HG02678 (cell line): ENCODE measurements around the gene CEP128.

Source experiments
- ATAC-seq: cut with Tn5 transposase; IDR thresholded peaks from one replicate; pipeline ENCODE4 v1.9.1; 2021; ENCODE audit warnings: mild to moderate bottlenecking, moderate library complexity; ENCODE audit not compliant: unreplicated experiment

CEP128 gene

DNA sequence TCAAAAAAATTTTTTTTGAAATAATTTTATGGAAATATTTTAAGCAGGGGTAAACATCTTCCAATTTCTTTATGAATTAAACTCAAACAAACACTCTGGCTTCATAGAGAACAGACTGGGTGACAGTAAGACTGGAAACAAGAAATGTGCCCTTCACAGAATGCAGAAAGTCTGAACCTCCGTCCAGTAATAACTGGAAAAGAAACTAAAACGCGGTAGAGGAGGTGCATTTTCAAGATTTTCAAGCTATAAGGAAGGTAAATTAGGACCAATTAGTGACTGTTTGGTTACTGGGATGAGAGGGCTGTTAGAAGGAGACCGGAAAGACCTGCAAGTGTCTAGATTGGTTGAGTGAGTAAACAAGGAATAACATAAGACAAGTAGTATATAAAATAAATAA, 245.7 kb downstream of the CEP128 start:
- ATAC-seq = peak; percentile 50

DNA sequence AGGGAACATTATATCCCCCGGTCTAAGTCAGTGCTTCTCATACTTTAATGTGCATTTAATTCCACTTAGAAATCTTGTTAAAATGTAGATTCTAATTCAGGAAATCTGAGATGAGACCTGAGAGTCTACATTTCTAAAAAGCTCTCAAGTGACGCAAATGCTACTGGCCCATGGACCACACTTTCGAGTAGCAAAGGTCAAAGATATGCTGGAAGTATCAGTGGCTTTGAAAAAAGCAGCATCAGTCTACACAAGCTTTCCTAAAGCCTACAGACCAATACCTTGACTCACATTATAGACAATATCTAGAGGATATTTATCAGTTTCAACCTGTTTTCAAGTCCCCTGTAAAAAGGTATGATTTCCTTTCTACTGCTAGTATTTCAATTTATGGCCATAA, 248.6 kb downstream of the CEP128 start:
- ATAC-seq = no peak

- no peak for ATAC-seq
These were observed 259.9 kb downstream of the CEP128 start for GRCh38 chr14:80681651-80682050.

DNA sequence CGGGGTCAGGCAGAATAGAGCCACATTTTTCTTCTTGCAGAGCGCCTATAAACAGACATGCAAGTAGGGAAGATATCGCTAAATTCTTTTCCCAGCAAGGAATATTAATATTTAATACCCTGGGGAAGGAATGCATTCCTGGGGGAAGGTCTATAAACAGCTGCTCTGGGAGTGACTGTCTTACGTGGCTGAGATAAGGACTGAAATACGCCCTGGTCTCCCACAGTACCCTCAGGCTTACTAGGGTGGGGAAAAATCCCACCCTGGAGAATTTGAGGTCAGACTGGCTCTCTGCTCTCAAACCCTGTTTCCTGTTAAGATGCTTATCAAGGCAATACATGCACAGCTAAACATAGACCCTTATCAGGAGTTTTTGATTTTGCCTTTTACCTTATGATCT, 262.3 kb downstream of the CEP128 start:
- ATAC-seq = no peak

DNA sequence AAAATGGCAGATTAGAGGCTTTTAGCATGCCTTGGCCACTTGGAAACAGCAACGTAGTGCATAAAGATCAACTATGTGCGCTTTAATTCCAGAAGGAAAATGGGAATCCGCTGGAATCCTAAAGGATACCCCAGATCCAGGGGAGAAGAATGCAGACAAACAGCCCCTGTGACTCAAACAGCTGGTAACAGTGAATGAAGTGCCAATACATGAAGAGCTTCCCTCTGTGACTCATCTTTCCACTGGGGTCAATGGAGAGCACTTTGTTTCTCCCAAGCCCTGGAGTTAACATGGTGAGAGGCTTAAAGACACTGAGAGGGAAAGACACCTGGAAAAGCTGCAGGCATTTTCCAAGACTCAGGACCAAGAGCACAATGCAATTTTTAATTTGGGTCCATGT, 263.1 kb downstream of the CEP128 start:
- ATAC-seq = no peak

DNA sequence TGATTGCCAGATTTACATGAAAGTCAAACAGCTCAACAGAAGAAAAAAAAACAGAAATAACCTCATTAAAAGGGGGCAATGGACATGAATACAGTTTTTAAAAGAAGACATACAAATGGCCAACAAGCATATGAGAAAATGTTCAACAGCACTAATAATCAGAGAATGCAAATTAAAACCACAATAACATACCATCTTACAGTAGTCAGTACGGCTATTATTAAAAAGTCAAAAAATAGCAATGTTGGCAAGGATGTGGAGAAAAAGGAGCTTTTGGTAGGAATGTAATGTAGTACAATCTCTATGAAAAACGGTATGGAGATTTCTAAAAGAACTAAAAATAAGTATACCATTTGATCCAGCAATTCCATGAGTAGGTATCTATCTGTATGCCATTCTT, 272.1 kb downstream of the CEP128 start:
- ATAC-seq = no peak

DNA sequence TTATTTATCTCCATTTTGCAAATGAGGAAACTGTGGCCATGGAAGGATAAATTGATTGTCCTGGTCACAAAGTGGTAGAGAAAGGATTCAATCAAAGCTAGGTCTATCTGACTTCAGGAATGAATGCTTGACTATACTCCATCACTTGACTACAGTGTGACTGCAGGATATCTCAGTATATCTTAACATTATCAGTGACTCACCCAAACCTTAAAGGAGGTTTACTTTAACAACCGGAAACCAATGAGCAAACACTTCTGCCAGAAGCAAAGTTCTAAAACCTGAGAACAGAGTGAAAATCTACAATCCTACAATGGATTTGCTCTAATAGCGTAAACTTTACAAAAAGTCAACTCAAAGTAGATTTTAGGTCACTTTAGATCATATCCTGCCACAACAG, 277.0 kb downstream of the CEP128 start:
- ATAC-seq = no peak

DNA sequence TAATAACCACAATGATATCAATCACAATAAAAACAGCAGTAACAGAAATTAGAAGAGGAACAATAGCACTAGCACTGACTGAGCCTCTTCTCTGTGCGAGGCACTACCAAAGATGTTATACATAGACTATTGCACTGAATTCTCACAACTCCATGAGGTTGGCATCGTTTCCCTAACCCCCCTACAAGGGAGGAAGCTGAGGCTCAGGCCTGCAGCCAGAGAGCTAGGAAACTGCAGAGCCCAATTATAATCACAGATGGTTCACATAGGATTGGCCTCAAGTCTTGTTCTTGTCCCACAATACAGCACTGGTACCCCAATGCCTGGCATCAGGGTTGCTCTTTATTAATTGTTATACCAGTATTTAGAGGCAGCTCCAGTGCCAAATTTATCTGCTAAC, 278.0 kb downstream of the CEP128 start:
- ATAC-seq = no peak

DNA sequence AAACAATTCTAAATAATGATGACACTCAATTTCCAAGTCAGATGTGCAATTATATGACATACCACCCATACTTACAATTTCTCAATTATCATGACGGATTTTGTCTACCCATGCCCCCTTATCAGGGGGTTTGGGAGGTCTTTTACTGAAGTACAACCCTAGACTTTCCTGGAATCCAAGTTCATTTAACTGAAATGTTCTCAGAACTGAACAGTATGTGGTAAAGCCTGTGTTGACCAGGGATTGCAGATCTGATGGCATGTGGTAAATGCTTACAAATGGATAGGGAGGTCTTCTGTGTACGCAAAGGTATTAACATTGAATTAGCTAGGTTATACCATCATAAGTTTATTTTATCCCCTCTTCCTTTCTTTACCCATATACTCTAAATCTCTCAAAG, 281.8 kb downstream of the CEP128 start:
- ATAC-seq = no peak

DNA sequence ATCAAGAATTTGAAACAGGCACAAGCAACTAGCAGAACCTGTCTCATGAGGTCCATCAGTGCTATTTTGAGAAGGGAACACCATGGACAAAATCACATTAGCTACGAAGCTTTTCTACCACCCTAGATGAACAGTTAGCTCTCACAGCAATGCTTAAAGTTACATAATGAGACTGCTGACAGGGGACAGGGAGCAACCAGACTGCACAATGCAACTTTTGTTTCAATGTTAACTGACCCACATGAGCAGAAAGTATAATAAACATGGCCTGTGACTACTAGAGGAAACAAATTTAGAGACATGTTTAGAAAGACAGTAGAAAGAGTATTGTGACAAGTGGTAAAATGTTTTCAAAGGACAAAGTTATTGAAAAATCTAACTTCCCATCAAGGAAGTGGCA, 282.8 kb downstream of the CEP128 start:
- no peak for ATAC-seq

- no peak for ATAC-seq
These were observed 283.4 kb downstream of the CEP128 start for GRCh38 chr14:80658155-80658554.

GRCh38 chr14:80653956-80654355, 287.6 kb downstream of the CEP128 start:
- no peak for ATAC-seq

DNA sequence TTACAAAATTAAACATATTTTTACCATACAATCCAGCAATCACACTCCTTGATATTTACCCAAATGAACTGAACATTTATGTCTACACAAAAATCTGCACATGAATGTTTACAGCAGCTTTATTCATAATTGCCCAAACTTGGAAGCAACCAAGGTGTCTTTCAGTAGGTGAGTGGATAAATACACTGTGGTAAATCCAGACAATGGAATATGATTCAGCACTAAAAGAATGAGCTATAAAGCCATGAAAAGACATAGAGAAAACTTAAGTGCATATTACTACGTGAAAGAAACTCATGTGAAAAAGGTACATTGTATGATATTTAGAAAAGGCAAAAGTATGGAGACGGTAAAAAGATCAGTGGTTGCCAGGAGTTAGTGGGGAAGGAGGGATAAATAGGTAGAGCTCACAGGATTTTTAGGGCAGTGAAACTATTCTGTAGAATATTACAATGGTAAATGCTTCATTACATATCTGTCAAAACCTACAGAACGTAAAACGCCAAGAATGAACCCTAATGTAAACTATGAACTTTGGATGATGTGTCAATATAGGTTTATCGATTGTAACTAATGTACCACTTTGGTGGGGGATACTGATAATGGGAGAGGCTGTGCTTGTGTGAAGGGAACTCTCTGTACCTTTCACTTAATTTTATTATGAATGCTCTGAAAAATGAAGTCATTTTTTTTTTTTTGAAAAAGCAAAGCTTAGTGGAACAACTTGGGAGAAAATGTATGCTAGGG, 295.7 kb downstream of the CEP128 start:
- no peak for ATAC-seq

- ATAC-seq = no peak
These were observed 296.7 kb downstream of the CEP128 start for GRCh38 chr14:80644826-80645225.

- no peak for ATAC-seq
These were observed 302.7 kb downstream of the CEP128 start for GRCh38 chr14:80638620-80639515.

DNA sequence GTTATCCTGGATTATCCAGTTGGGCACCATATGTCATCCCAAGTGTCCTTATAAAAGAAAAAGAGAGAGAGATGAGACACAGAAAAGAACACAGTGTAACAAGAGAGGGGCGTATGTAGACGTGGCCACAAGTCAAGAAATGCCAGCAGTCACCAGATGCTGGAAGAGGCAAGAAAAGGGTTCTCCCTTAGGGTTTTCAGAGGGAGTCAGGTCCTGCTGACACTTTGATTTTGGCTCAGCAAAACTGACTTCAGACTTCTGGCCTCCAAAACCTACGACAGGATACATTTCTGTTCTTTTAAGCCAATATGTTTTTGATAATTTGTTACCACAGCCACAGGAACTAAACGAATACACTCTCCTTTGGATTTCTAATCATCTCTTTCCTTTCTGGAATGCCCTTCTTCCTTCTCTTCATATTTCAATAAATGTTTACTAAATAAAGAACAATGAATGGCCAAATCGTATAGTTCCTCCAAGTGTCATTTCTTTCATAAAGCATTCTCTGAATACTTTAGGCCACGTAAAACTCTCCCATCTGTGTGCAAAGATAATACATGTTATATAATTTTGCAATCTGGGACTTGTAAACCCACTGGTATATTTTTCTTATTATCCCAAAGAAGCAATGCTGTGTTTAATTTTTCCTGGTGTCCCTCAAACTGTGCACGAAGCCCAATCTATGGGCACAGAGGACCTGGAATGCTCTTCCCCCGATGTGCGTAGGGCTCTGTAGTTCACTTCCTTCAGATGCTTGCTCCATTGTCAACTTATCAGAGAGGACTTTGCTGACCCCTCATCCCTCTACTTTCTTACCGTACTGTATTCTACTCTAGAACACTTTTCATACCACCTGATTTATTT, 303.6 kb downstream of the CEP128 start:
- no peak for ATAC-seq

GRCh38 chr14:80636071-80636470, 305.5 kb downstream of the CEP128 start:
- ATAC-seq = no peak

GRCh38 chr14:80634106-80634758, 307.3 kb downstream of the CEP128 start:
- ATAC-seq = no peak

GRCh38 chr14:80629606-80630005, 311.9 kb downstream of the CEP128 start:
- ATAC-seq = no peak

GRCh38 chr14:80628547-80628946, 313.0 kb downstream of the CEP128 start:
- ATAC-seq = no peak

DNA sequence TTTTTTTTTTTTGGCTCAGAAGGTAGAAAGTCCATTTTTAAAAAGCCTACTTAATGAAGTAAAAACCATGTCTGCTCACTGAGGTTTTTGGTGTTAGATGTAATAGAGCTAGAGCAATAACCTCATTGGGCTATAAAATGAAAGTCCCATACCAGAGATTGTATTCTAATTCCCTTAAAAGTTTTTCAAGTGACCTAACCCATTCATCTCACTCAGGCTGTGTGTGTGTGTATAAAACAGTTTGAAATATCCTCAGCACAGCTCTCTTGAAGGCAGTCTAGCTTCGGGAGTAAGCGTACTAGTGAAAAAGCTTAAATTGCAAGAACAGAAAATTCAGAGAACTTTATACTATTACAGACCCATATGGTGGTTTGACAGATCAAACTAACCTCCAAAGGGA, 313.8 kb downstream of the CEP128 start:
- no peak for ATAC-seq
